HCT116 (cell line): ENCODE data around the gene ST6GALNAC2. TPM values are rescaled to one million over a fixed set of nuclear protein-coding genes. Genes with fewer than 3 reads are reported as not detected.

Experiments used
- ATAC-seq: fragments of 200-7000 bp; cut with Tn5 transposase; 2 replicates; pipeline ENCODE4 v1.9.1; 2020; ENCODE audit warnings: mild to moderate bottlenecking, moderate library complexity
- BruUV-seq: library from RNA; stranded (reverse); fragments of 400-500 nt; replicated peaks from 2 replicates; lab custom pipeline; 2021; lab: Mats Ljungman, UMichigan
- CTCF ChIA-PET: fragments of 300-600 bp; sonication (Branson Sonifier 250); formaldehyde crosslinking; loops from one replicate; lab custom pipeline; 2021; ENCODE audit warnings: antibody characterized with exemption; lab: Charles Lee
- POLR2A ChIA-PET: fragments of 300-600, 350-600 bp; sonication (Branson Sonifier 250); formaldehyde crosslinking; loops from one replicate; lab custom pipeline; 2021; ENCODE audit warnings: antibody characterized with exemption; lab: Charles Lee
- RAD21 ChIA-PET, 2 experiments: fragments of 300-600 bp; sonication (Branson Sonifier 250); formaldehyde crosslinking; loops; one replicate each; lab custom pipeline; 2023; ENCODE audit warnings: low total read pairs in 2 of 2; ENCODE audit not compliant: uncharacterized antibody in 2 of 2, unreplicated experiment in 2 of 2, low non-redundant PET in 1 of 2; lab: Charles Lee
- DNase-seq: peaks from one replicate; pipeline ENCODE4 v3.0.0-alpha.2; 2010; ENCODE audit warnings: low read depth, low spot score
- H2AFZ ChIP-seq: fragments of 200-600 bp; shearing (Covaris generic), sonication (generic); 2 replicates; pipeline ENCODE4 v1.6.1; 2017; ENCODE audit warnings: low read depth, mixed run types, mixed read lengths, antibody characterized with exemption, low read length; ENCODE audit not compliant: poor library complexity, severe bottlenecking
- H3K27ac ChIP-seq: 2 replicates; pipeline ENCODE4 v1.5.1; 2012; ENCODE audit warnings: low read depth, low read length
- H3K27me3 ChIP-seq: fragments of 200-600 bp; sonication (generic); 2 replicates; pipeline ENCODE4 v1.6.1; 2016; ENCODE audit warnings: mixed run types, low read length, mixed read lengths; ENCODE audit not compliant: insufficient read depth
- H3K36me3 ChIP-seq, 2 experiments: fragments of 200-500 bp in 1 of 2; fragments of 200-600 bp in 1 of 2; sonication (Bioruptor generic) in 1 of 2; sonication (generic) in 1 of 2; 2 replicates each; pipeline versions ENCODE4 v1.5.1 to v1.6.1; 2014 to 2016; ENCODE audit warnings: low read length in 2 of 2, inconsistent platforms in 1 of 2, mixed read lengths in 1 of 2, mixed run types in 1 of 2; ENCODE audit not compliant: insufficient read depth in 2 of 2, control insufficient read depth in 1 of 2
- H3K4me1 ChIP-seq, 2 experiments: fragments of 200-600 bp in 1 of 2; sonication (generic) in 1 of 2; 2 replicates each; pipeline versions ENCODE4 v1.5.1 to v1.6.1; 2012 to 2017; ENCODE audit warnings: low read length in 2 of 2, inconsistent platforms in 1 of 2, mild to moderate bottlenecking in 1 of 2, mixed read lengths in 1 of 2, mixed run types in 1 of 2, moderate library complexity in 1 of 2; ENCODE audit not compliant: insufficient read depth in 2 of 2, control insufficient read depth in 1 of 2
- H3K4me2 ChIP-seq: fragments of 200-600 bp; sonication (generic); 2 replicates; pipeline ENCODE4 v1.6.1; 2017; ENCODE audit warnings: mixed run types, low read length, mixed read lengths
- H3K4me3 ChIP-seq, 2 experiments: fragments of 200-600 bp in 1 of 2; sonication (generic) in 1 of 2; replicated peaks in 1 of 2; 2 replicates each; pipeline ENCODE4 v1.5.1; 2011 to 2016; ENCODE audit warnings: low read length in 2 of 2, control low read depth in 1 of 2, low read depth in 1 of 2, mild to moderate bottlenecking in 1 of 2, mixed read lengths in 1 of 2, mixed run types in 1 of 2
- H3K79me2 ChIP-seq: fragments of 200-600 bp; sonication (generic); 2 replicates; pipeline ENCODE4 v1.6.1; 2017; ENCODE audit warnings: mild to moderate bottlenecking, mixed run types, low read length, moderate library complexity, mixed read lengths; ENCODE audit not compliant: insufficient read depth
- H3K9ac ChIP-seq: fragments of 200-600 bp; sonication (generic); 2 replicates; pipeline ENCODE4 v1.6.1; 2016; ENCODE audit warnings: low read length, mixed read lengths
- H3K9me2 ChIP-seq: fragments of 200-600 bp; sonication (generic), shearing (Covaris generic); 2 replicates; pipeline ENCODE4 v1.6.1; 2017; ENCODE audit warnings: mixed run types, mild to moderate bottlenecking, moderate library complexity; ENCODE audit not compliant: insufficient read depth
- H3K9me3 ChIP-seq, 2 experiments: fragments of 200-500 bp in 1 of 2; fragments of 200-600 bp in 1 of 2; sonication (Bioruptor generic) in 1 of 2; sonication (generic) in 1 of 2; 2 replicates each; pipeline ENCODE4 v1.6.1; 2014 to 2017; ENCODE audit warnings: low read length in 2 of 2, mixed read lengths in 2 of 2, inconsistent platforms in 1 of 2, low read depth in 1 of 2, mild to moderate bottlenecking in 1 of 2, mixed run types in 1 of 2, moderate library complexity in 1 of 2; ENCODE audit not compliant: control insufficient read depth in 1 of 2, insufficient read depth in 1 of 2
- H4K20me1 ChIP-seq: fragments of 200-600 bp; sonication (generic), shearing (Covaris generic); 2 replicates; pipeline ENCODE4 v1.6.1; 2017; ENCODE audit warnings: mixed run types, mild to moderate bottlenecking, moderate library complexity; ENCODE audit not compliant: insufficient read depth
- CEBPB ChIP-seq: IDR thresholded peaks from 2 replicates; pipeline ENCODE4 v1.6.1; 2012; ENCODE audit warnings: low read depth
- CTCF ChIP-seq, 3 experiments: fragments of 200-600 bp in 1 of 3; sonication (generic) in 1 of 3; IDR thresholded peaks in 2 of 3; conservative IDR thresholded peaks in 1 of 3; 2 replicates each; pipeline ENCODE4 v1.5.1; 2012 to 2017; ENCODE audit warnings: low read depth in 2 of 3, low read length in 2 of 3, antibody characterized with exemption in 1 of 3, borderline replicate concordance in 1 of 3, control low read depth in 1 of 3, mild to moderate bottlenecking in 1 of 3, mixed read lengths in 1 of 3, mixed run types in 1 of 3, moderate library complexity in 1 of 3; ENCODE audit not compliant: insufficient read depth in 1 of 3
- ELF1 ChIP-seq: IDR thresholded peaks from 2 replicates; pipeline ENCODE4 v1.6.1; 2012; ENCODE audit warnings: low read depth, borderline replicate concordance
- EZH2 ChIP-seq: fragments of 200-600 bp; sonication (generic); IDR thresholded peaks from 2 replicates; pipeline ENCODE4 v1.6.1; 2017; ENCODE audit warnings: antibody characterized with exemption, mixed run types
- JUND ChIP-seq: IDR thresholded peaks from 2 replicates; pipeline ENCODE4 v1.6.1; 2012
- SP1 ChIP-seq: IDR thresholded peaks from 2 replicates; pipeline ENCODE4 v1.6.1; 2012; ENCODE audit warnings: low read depth
- ZBTB33 ChIP-seq: IDR thresholded peaks from 2 replicates; pipeline ENCODE4 v1.6.1; 2011; ENCODE audit warnings: mild to moderate bottlenecking, low read length, moderate library complexity; ENCODE audit not compliant: insufficient replicate concordance; ENCODE audit errors: extremely low read depth
- intact Hi-C: fragments of 100-400 bp; cut with micrococcal nuclease; formaldehyde crosslinking; loops from 2 replicates; pipeline ENCODE4 v1.10.0; 2022
- total RNA-seq: library from RNA; stranded (reverse); gene quantifications from one replicate; pipeline ENCODE4 v1.2.1, GENCODE V29; 2021; ENCODE audit not compliant: unreplicated experiment
- TF ChIP-seq, protein P1 (sequence below): IDR thresholded peaks from 2 replicates; pipeline ENCODE4 v1.6.1; 2012

Gene ST6GALNAC2
- total RNA-seq, 1 experiment from 2014 or later, result 14.7 TPM

DNA sequence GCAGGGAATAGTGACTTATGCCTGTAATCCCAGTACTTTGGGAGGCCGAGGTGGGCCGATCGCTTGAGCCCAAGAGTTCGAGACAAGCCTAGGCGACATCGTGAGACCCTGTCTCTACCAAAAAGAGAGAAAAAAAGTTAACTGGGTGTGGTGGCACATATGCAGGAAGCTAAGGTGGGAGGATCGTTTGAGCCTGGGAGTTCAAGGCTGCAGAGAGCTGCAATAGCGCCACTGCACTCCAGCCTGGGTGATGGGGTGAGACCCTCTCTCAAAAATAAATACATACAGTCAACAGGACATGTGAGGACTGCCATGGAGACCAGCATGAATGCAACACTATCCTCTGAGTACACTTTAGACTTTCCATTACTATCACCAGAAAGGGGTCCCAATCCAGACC lies 15.4 kb upstream of the ST6GALNAC2 start:
- H3K4me2 ChIP-seq, result peak overlapping the region; percentile 55
- no peaks in the 10 kb centered on the region for H3K9me2 ChIP-seq
- intact Hi-C loops, result no loop called here
- H3K4me3 ChIP-seq, result peak overlapping the region in 1 of 2 experiments; percentile 14; a peak in 1 of 4 replicates
- H2AFZ ChIP-seq, result peak overlapping the region; percentile 41
- H3K27ac ChIP-seq, result peak overlapping the region; percentile 58
- H4K20me1 ChIP-seq, result no peaks in the 10 kb centered on the region
- DNase-seq (no peak), ATAC-seq (no peak)
- peaks cover 37 to 67% of the 10 kb centered on the region in 2 experiments for H3K4me1 ChIP-seq
- CTCF ChIA-PET, result interaction anchor here (1.7 to 2.5 kb wide), 3 partner anchors 8 to 23 kb away, joined by 5 to 10 read pairs (median 9); no protein-coding TSS in a partner anchor
- H3K36me3 ChIP-seq, result no peaks in the 10 kb centered on the region
- POLR2A ChIA-PET, result interaction anchor here (1.0 to 3.7 kb wide), 4 partner anchors 8 to 34 kb away, joined by 4 to 25 read pairs (median 8); partner anchors contain the start of gene ST6GALNAC2
- TF ChIP-seq CEBPB (no peak), EZH2 (no peak), CTCF (IDR thresholded peaks at IDR 0.05 in 2 of 3, conservative IDR thresholded peaks at IDR 0.05 in 1 of 3; ENCODE audit: borderline replicate concordance in 1 of 3, insufficient read depth in 1 of 3, low read depth in 2 of 3, low read length in 2 of 3) (no peak), SP1 (no peak), JUND (no peak), ELF1 (no peak), ZBTB33 (no peak)
- TF ChIP-seq, protein P1, sequence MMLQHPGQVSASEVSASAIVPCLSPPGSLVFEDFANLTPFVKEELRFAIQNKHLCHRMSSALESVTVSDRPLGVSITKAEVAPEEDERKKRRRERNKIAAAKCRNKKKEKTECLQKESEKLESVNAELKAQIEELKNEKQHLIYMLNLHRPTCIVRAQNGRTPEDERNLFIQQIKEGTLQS, result no peak
- no peaks in the 10 kb centered on the region for H3K27me3 ChIP-seq
- no TSS peak for BruUV-seq
- H3K9me3 ChIP-seq, result 0 out of 4 replicates have a peak, but pooled peaks cover 0 to 4% of the 10 kb centered on the region in 2 experiments
- H3K79me2 ChIP-seq, result no peaks in the 10 kb centered on the region
- H3K9ac ChIP-seq, result no peak overlapping the region
- RAD21 ChIA-PET, result no interaction called here
